Hepatocyte (in vitro differentiated cells): ENCODE data around the gene ZPBP2.
"Not testable (repeated sequence)": the region's sequence is repeated elsewhere in the genome, so short reads cannot be mapped to it uniquely, and the experiment has no call there.

Source experiments
- EZH2phosphoT487 ChIP-seq: fragments of 200-600 bp; sonication (generic); IDR thresholded peaks from one replicate; pipeline ENCODE4 v1.6.1; 2018; ENCODE audit warnings: antibody characterized with exemption, mild to moderate bottlenecking, low read depth, moderate library complexity; ENCODE audit not compliant: unreplicated experiment, severe bottlenecking
- TF ChIP-seq, protein P1 (sequence below): fragments of 200-600 bp; sonication (generic); IDR thresholded peaks from 2 replicates; pipeline ENCODE4 v1.5.1; 2016; ENCODE audit warnings: antibody characterized with exemption, mild to moderate bottlenecking; ENCODE audit not compliant: poor library complexity

DNA sequence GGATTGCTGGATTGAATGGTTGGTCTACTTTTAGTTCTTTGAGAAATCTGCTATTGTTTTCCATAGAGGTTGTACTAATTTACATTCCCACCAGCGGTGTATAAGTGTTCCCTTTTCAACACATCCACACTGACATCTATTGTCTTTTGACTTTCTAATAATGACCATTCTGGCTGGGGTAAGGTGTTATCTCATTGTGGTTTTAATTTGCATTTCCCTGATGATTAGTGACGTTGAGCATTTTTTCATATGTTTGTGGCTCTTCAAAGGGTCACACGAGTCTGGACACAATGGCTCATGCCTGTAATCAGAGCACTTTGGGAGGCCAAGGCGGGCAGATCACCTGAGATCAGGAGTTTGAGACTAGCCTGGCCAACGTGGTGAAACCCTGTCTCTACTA, 18.1 kb downstream of the ZPBP2 start:
- TF ChIP-seq, protein P1, sequence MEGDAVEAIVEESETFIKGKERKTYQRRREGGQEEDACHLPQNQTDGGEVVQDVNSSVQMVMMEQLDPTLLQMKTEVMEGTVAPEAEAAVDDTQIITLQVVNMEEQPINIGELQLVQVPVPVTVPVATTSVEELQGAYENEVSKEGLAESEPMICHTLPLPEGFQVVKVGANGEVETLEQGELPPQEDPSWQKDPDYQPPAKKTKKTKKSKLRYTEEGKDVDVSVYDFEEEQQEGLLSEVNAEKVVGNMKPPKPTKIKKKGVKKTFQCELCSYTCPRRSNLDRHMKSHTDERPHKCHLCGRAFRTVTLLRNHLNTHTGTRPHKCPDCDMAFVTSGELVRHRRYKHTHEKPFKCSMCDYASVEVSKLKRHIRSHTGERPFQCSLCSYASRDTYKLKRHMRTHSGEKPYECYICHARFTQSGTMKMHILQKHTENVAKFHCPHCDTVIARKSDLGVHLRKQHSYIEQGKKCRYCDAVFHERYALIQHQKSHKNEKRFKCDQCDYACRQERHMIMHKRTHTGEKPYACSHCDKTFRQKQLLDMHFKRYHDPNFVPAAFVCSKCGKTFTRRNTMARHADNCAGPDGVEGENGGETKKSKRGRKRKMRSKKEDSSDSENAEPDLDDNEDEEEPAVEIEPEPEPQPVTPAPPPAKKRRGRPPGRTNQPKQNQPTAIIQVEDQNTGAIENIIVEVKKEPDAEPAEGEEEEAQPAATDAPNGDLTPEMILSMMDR: not testable (repeated sequence)
- TF ChIP-seq EZH2phosphoT487: not testable (repeated sequence)
